Activated CD4-positive, alpha-beta T cell treated with anti-CD3 and anti-CD28 coated beads, Interleukin-2, Interleukin-6, amounts not matched to agents 100 ng/mL and 50 ng/mL, durations not matched to agents 16 hours and 8 hours (primary cell): Measurements from ENCODE around the gene ZNF586.
"Not testable (repeated sequence)": the region's sequence is repeated elsewhere in the genome, so short reads cannot be mapped to it uniquely, and the experiment has no call there.

Experiments used
- DNase-seq: peaks from one replicate; pipeline ENCODE4 v3.0.0-alpha.2; 2020

ZNF586 gene

GRCh38 chr19:57800696-57801095 is 31.2 kb downstream of the ZNF586 start:
- DNase-seq = no peak

- no peak for DNase-seq
Measured at GRCh38 chr19:57802269-57802668, 32.8 kb downstream of the ZNF586 start.

- no peak for DNase-seq
Measured at GRCh38 chr19:57803265-57803593, 33.8 kb downstream of the ZNF586 start.

- DNase-seq = no peak
Measured at GRCh38 chr19:57803594-57804325, 34.3 kb downstream of the ZNF586 start.

GRCh38 chr19:57807541-57807940 is 38.1 kb downstream of the ZNF586 start:
- DNase-seq = no peak

- DNase-seq = not testable (repeated sequence)
Measured at GRCh38 chr19:57810410-57811295, 41.2 kb downstream of the ZNF586 start.

- DNase-seq = peak; percentile 27
Measured at GRCh38 chr19:57812226-57812625, 42.8 kb downstream of the ZNF586 start.

- DNase-seq = not testable (repeated sequence)
Measured at GRCh38 chr19:57812975-57813820, 43.7 kb downstream of the ZNF586 start.

- no peak for DNase-seq
Measured at GRCh38 chr19:57813919-57814504, 44.5 kb downstream of the ZNF586 start.

- DNase-seq = peak; percentile 87
Measured at GRCh38 chr19:57814505-57815246, 45.2 kb downstream of the ZNF586 start, which contains the start of gene ZNF552. TSS of gene ZNF552 (minus strand) at chr19:57814913. CDS start at chr19:57814743, 170 bp downstream.

GRCh38 chr19:57815247-57816075 is 46.0 kb downstream of the ZNF586 start:
- DNase-seq = no peak

GRCh38 chr19:57816652-57817051 is 47.2 kb downstream of the ZNF586 start:
- no peak for DNase-seq

- DNase-seq = no peak
Measured at GRCh38 chr19:57817976-57818375, 48.5 kb downstream of the ZNF586 start.

GRCh38 chr19:57818378-57818777 is 48.9 kb downstream of the ZNF586 start:
- no peak for DNase-seq

- peak; percentile 90 for DNase-seq
Measured at GRCh38 chr19:57819475-57820148, 50.1 kb downstream of the ZNF586 start.

- DNase-seq = no peak
Measured at GRCh38 chr19:57820599-57820998, 51.1 kb downstream of the ZNF586 start.

- DNase-seq = not testable (repeated sequence)
Measured at GRCh38 chr19:57821095-57821494, 51.6 kb downstream of the ZNF586 start.

- DNase-seq = not testable (repeated sequence)
Measured at GRCh38 chr19:57821501-57821900, 52.0 kb downstream of the ZNF586 start.

- not testable (repeated sequence) for DNase-seq
Measured at GRCh38 chr19:57823155-57823554, 53.7 kb downstream of the ZNF586 start.

- DNase-seq = not testable (repeated sequence)
Measured at GRCh38 chr19:57823608-57824007, 54.1 kb downstream of the ZNF586 start.
